ENCODE results near the gene TCL1B.

The TCL1B gene

DNA sequence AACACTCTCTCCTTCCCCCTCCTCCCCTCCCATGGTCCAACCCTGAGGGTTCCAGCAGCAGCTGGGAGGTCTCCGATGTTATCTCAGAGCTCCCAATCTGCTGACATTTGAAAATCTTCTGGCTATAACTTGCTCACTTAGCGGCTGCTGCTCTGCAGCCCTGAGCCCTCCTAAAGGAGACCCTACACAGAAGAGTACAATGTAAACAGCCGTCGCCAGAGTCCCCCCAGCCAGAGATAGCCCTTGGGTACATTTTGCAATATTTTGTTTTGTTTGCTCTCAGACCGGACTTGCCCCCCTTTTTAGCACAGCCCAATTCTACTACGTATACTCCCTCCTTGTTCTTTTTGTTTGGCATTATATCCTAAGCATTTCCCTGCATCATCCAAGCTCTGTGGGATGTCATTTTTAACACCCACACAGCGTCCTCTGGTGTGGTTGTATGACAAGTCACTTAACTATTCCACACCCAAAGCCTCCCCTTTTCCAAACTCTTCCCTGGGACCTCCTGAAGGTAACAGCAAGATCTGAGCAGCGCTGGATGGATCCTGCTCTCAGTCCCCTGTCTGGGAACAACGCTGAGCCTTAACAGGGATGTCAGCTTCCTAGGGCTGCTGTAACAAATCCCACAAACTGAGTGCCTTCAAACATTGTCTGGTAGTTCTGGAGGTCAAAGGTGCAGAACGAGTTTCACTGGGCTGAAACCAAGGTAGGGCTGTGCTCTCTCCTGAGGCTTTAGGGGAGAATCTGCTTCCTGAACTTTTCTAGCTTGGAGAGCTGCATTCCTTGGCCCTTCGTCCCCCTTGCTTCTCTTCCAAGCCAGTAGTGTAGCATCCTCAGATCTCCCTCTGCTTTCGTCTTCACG is 25.3 kb upstream of the TCL1B start:
- TF ChIP-seq ZFP30 (CRISPR knock-in tag; IDR thresholded peaks at IDR 0.05) (no peak), BACH2 (CRISPR knock-in tag; IDR thresholded peaks at IDR 0.05; ENCODE audit: borderline replicate concordance) (no peak), ARNTL (CRISPR knock-in tag; IDR thresholded peaks at IDR 0.05; ENCODE audit: borderline replicate concordance, low read depth) (no peak), ZNF565 (CRISPR knock-in tag; conservative IDR thresholded peaks at IDR 0.05; ENCODE audit: low read depth) (no peak), TCF4 (CRISPR knock-in tag; IDR thresholded peaks at IDR 0.05; ENCODE audit: borderline replicate concordance) (no peak)
- TF ChIP-seq, protein P1, sequence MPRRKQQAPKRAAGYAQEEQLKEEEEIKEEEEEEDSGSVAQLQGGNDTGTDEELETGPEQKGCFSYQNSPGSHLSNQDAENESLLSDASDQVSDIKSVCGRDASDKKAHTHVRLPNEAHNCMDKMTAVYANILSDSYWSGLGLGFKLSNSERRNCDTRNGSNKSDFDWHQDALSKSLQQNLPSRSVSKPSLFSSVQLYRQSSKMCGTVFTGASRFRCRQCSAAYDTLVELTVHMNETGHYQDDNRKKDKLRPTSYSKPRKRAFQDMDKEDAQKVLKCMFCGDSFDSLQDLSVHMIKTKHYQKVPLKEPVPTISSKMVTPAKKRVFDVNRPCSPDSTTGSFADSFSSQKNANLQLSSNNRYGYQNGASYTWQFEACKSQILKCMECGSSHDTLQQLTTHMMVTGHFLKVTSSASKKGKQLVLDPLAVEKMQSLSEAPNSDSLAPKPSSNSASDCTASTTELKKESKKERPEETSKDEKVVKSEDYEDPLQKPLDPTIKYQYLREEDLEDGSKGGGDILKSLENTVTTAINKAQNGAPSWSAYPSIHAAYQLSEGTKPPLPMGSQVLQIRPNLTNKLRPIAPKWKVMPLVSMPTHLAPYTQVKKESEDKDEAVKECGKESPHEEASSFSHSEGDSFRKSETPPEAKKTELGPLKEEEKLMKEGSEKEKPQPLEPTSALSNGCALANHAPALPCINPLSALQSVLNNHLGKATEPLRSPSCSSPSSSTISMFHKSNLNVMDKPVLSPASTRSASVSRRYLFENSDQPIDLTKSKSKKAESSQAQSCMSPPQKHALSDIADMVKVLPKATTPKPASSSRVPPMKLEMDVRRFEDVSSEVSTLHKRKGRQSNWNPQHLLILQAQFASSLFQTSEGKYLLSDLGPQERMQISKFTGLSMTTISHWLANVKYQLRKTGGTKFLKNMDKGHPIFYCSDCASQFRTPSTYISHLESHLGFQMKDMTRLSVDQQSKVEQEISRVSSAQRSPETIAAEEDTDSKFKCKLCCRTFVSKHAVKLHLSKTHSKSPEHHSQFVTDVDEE (CRISPR knock-in tag; IDR thresholded peaks at IDR 0.05) = no peak
- ATAC-seq = no peak

DNA sequence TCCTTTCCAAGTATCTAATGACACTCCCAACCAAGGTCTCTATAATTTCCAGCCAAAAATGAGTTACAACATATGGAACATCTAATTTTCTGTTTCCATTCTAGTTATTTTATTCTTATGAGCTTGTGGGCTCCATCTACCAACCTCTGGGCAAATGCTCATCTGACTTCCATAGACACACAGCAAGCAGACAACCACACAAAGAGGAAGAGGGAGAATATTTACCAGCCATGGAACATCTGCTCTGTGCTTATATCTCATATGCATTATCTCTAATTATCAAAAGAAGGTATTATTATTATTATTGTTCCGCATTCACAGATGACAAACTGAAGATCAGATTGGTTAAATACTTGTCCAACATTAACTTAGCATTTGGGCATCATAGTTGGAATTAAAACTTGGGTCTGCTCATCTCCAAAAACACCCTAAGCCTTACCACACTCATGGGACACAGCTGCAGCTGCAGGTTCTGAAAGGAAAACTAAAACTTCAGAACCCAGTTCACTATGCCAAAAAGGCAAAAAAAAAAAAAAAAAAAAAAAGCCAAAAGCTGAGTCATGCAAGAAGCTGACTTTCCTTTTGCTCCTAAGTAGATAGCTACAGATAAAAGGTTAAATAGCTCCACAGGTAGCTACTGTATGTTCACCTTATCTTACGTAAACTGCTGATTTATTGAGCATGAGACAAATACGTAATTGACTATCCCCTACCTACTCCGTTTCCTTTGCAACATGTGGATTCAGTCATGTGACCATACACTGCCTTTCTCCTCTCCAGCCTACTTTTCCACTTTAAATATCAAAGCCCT is 23.6 kb upstream of the TCL1B start:
- ATAC-seq = no peak
- TF ChIP-seq, protein P2, sequence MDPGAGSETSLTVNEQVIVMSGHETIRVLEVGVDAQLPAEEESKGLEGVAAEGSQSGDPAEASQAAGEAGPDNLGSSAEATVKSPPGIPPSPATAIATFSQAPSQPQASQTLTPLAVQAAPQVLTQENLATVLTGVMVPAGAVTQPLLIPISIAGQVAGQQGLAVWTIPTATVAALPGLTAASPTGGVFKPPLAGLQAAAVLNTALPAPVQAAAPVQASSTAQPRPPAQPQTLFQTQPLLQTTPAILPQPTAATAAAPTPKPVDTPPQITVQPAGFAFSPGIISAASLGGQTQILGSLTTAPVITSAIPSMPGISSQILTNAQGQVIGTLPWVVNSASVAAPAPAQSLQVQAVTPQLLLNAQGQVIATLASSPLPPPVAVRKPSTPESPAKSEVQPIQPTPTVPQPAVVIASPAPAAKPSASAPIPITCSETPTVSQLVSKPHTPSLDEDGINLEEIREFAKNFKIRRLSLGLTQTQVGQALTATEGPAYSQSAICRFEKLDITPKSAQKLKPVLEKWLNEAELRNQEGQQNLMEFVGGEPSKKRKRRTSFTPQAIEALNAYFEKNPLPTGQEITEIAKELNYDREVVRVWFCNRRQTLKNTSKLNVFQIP (CRISPR knock-in tag; IDR thresholded peaks at IDR 0.05; ENCODE audit: borderline replicate concordance, low read depth) = no peak
- TF ChIP-seq, protein P3, sequence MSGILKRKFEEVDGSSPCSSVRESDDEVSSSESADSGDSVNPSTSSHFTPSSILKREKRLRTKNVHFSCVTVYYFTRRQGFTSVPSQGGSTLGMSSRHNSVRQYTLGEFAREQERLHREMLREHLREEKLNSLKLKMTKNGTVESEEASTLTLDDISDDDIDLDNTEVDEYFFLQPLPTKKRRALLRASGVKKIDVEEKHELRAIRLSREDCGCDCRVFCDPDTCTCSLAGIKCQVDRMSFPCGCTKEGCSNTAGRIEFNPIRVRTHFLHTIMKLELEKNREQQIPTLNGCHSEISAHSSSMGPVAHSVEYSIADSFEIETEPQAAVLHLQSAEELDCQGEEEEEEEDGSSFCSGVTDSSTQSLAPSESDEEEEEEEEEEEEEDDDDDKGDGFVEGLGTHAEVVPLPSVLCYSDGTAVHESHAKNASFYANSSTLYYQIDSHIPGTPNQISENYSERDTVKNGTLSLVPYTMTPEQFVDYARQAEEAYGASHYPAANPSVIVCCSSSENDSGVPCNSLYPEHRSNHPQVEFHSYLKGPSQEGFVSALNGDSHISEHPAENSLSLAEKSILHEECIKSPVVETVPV (CRISPR knock-in tag; IDR thresholded peaks at IDR 0.05) = no peak
- no peak for TF ChIP-seq ZFP3 (CRISPR knock-in tag; IDR thresholded peaks at IDR 0.05)
- no peak for TF ChIP-seq PPARA (CRISPR knock-in tag; IDR thresholded peaks at IDR 0.05; ENCODE audit: borderline replicate concordance)
- TF ChIP-seq GLIS3 (CRISPR knock-in tag; IDR thresholded peaks at IDR 0.05) = no peak
- TF ChIP-seq, protein P4, sequence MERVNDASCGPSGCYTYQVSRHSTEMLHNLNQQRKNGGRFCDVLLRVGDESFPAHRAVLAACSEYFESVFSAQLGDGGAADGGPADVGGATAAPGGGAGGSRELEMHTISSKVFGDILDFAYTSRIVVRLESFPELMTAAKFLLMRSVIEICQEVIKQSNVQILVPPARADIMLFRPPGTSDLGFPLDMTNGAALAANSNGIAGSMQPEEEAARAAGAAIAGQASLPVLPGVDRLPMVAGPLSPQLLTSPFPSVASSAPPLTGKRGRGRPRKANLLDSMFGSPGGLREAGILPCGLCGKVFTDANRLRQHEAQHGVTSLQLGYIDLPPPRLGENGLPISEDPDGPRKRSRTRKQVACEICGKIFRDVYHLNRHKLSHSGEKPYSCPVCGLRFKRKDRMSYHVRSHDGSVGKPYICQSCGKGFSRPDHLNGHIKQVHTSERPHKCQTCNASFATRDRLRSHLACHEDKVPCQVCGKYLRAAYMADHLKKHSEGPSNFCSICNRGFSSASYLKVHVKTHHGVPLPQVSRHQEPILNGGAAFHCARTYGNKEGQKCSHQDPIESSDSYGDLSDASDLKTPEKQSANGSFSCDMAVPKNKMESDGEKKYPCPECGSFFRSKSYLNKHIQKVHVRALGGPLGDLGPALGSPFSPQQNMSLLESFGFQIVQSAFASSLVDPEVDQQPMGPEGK (CRISPR knock-in tag; IDR thresholded peaks at IDR 0.05; ENCODE audit: borderline replicate concordance) = no peak

DNA sequence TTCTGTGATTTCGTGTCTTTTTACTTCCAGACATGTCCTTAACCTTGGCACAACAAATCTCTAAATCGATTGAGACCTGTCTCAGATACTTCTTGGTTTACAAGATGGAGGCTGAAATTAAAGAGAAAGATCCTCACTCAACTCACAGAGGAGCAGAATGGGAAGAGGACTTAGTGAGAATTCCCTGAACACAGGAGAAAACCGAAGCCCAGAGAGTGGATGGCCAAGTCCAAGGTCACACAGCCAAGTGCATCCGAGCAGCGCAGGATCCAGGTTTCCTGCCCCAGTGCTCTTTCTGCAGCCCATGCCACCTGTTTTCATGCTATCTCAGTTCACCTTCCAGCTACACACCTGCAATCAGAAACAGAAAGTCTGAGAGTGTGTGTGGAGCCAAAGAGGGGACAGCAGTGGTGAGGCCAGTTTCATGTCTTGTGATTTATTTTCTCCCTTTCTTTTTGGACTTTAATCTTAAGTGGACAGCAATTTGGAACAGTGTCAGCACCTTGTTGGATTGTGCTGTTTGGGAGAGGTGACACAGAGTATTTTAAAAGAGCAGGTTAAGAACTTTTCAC is 22.9 kb upstream of the TCL1B start:
- no peak for ATAC-seq
- TF ChIP-seq ZNF8 (CRISPR knock-in tag; IDR thresholded peaks at IDR 0.05) (no peak), TCF4 (CRISPR knock-in tag; IDR thresholded peaks at IDR 0.05; ENCODE audit: borderline replicate concordance) (no peak), ZNF565 (CRISPR knock-in tag; conservative IDR thresholded peaks at IDR 0.05; ENCODE audit: low read depth) (no peak), ESRRG (CRISPR knock-in tag; IDR thresholded peaks at IDR 0.05) (no peak), PPARA (CRISPR knock-in tag; IDR thresholded peaks at IDR 0.05; ENCODE audit: borderline replicate concordance) (no peak), RARB (CRISPR knock-in tag; IDR thresholded peaks at IDR 0.05) (no peak), TOX (CRISPR knock-in tag; IDR thresholded peaks at IDR 0.05; ENCODE audit: borderline replicate concordance) (no peak), ZFP30 (CRISPR knock-in tag; IDR thresholded peaks at IDR 0.05) (no peak), OSR1 (CRISPR knock-in tag; IDR thresholded peaks at IDR 0.05) (no peak), ZC3H10 (CRISPR knock-in tag; IDR thresholded peaks at IDR 0.05) (no peak), CSDC2 (CRISPR knock-in tag; IDR thresholded peaks at IDR 0.05) (no peak), SNAI2 (CRISPR knock-in tag; IDR thresholded peaks at IDR 0.05) (no peak), ZFP3 (CRISPR knock-in tag; IDR thresholded peaks at IDR 0.05) (no peak), ISL1 (CRISPR knock-in tag; IDR thresholded peaks at IDR 0.05) (no peak)
- TF ChIP-seq, protein P4 (CRISPR knock-in tag; IDR thresholded peaks at IDR 0.05; ENCODE audit: borderline replicate concordance) = no peak
- TF ChIP-seq, protein P3 (CRISPR knock-in tag; IDR thresholded peaks at IDR 0.05) = no peak
- TF ChIP-seq, protein P2 (CRISPR knock-in tag; IDR thresholded peaks at IDR 0.05; ENCODE audit: borderline replicate concordance, low read depth) = no peak

All from SK-N-SH treated with all-trans-retinoic acid at 6 μM for 48 hours (cell line).